Esophagus squamous epithelium (tissue), 4 donors: Measurements from ENCODE around the gene PDGFC.

Experiments used
- POLR2A ChIP-seq, 4 donors: fragments of 450-650 bp; IDR thresholded peaks; one replicate each; pipeline ENCODE4 v1.6.1; 2017; ENCODE audit warnings: antibody characterized with exemption in 4 of 4, mild to moderate bottlenecking in 4 of 4, moderate library complexity in 3 of 4
- TF ChIP-seq, protein P1 (sequence below), 6 experiments: fragments of 450-650 bp in 4 of 6; fragments of 200-600 bp in 2 of 6; sonication (generic) in 2 of 6; IDR thresholded peaks; one replicate each; pipeline ENCODE4 v1.5.1; 2016 to 2019; ENCODE audit warnings: antibody characterized with exemption in 6 of 6, mild to moderate bottlenecking in 4 of 6, moderate library complexity in 4 of 6

DNA sequence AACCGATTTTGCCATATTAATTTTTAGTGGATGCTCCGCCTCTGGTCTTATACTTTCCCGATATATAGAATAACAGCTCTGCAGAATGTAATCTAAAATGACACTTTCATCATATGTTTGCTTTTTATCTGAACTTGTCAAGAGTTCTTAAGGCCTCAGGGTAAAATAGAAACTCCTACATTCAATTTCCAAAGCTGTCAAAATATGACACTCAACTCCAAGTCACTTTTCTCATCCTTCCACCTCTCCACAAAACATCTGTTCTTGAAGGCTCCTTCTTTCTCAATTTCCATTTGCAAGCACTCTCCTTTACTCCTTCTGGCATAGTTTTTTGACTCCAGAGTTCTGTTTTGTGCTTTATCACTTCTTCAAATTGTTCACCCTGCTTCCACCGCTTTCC, 242.2 kb downstream of the PDGFC start:
- TF ChIP-seq POLR2A (IDR thresholded peaks at IDR 0.05) = no peak
- TF ChIP-seq, protein P1, sequence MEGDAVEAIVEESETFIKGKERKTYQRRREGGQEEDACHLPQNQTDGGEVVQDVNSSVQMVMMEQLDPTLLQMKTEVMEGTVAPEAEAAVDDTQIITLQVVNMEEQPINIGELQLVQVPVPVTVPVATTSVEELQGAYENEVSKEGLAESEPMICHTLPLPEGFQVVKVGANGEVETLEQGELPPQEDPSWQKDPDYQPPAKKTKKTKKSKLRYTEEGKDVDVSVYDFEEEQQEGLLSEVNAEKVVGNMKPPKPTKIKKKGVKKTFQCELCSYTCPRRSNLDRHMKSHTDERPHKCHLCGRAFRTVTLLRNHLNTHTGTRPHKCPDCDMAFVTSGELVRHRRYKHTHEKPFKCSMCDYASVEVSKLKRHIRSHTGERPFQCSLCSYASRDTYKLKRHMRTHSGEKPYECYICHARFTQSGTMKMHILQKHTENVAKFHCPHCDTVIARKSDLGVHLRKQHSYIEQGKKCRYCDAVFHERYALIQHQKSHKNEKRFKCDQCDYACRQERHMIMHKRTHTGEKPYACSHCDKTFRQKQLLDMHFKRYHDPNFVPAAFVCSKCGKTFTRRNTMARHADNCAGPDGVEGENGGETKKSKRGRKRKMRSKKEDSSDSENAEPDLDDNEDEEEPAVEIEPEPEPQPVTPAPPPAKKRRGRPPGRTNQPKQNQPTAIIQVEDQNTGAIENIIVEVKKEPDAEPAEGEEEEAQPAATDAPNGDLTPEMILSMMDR (IDR thresholded peaks at IDR 0.05) = no peak
